ENCODE measurements around the gene CFAP65.

DNA sequence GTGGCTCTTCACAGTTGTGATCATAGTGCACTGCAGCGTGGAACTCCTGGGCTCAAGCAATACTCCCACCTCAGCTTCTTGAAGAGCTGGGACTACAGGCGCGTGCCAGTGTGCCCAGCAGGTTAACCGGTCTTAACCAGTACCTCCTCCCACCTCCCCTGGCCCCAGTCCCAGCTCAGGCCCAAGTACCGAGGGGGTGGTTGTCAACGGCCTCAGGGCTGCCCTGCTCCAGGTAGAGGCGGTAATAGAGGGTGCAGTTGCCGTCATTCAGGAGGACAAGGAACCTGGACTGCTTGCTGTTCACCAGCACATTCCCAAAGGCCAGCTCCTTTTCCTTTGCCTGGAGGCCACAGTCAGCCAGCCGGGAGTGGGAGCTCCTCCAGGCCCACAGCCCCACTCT, 19.7 kb downstream of the CFAP65 start:
- TF ChIP-seq POLR2A (IDR thresholded peaks at IDR 0.05; ENCODE audit: low read depth, low read length): no peak
- no peak for TF ChIP-seq TAF1 (IDR thresholded peaks at IDR 0.05; ENCODE audit: low read depth, low read length)
